ENCODE results near the gene IGF2.

DNA sequence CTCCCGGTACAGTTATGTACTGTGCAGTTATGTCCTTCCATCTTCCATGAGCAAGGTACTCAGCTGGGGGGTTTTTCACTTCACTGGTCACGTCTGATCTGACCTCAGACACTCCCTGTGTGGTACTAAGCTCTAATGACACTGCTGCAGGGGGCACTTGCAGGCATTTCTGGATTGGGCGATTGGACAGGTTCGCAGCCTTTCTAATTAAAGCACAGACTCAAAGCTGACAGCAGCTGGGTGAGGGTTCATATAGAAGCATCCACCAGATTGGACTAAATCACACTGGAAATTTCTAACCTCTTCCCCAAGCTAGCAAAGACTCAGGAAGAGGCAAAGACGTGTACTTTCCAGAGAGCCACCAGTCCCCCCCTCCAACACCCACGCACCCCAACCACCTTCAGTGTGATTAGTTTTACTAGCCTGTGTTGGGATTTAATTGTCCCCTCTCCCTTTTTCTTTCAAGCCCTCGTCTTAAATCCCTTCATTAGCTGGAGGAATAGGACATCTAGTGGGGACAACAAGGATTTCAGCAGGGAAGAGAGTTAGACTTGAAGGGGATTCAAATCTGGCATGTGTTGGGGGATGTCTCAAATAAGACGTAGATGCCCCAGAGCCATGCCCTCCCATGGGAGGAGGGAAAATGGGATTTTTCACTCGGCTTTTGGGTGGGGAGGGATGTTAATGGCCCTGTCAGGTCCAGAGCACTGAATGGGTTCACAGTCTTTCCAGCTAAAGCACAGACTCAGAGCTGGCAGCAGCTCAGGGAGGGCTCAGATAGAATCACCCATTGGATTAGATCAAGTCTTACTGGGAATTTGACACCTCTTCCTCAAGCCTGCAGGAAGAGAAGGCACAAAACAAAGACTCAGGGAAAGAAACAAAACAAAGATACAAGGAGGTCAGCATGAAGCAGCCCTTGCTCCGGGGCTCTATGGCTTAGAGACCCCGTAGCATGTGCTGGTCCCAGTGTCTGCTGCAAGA, 11.0 kb upstream of the IGF2 start:
- TF ChIP-seq, protein P1, sequence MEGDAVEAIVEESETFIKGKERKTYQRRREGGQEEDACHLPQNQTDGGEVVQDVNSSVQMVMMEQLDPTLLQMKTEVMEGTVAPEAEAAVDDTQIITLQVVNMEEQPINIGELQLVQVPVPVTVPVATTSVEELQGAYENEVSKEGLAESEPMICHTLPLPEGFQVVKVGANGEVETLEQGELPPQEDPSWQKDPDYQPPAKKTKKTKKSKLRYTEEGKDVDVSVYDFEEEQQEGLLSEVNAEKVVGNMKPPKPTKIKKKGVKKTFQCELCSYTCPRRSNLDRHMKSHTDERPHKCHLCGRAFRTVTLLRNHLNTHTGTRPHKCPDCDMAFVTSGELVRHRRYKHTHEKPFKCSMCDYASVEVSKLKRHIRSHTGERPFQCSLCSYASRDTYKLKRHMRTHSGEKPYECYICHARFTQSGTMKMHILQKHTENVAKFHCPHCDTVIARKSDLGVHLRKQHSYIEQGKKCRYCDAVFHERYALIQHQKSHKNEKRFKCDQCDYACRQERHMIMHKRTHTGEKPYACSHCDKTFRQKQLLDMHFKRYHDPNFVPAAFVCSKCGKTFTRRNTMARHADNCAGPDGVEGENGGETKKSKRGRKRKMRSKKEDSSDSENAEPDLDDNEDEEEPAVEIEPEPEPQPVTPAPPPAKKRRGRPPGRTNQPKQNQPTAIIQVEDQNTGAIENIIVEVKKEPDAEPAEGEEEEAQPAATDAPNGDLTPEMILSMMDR (IDR thresholded peaks at IDR 0.05), result peak in 1 of 3 donors; percentile 28
- TF ChIP-seq EP300 (IDR thresholded peaks at IDR 0.05), result no peak
